HG03342 (cell line): ENCODE measurements around the gene AGBL1.

Source experiments
- ATAC-seq: cut with Tn5 transposase; IDR thresholded peaks from one replicate; pipeline ENCODE4 v1.9.1; 2021; ENCODE audit warnings: mild to moderate bottlenecking, moderate library complexity; ENCODE audit not compliant: unreplicated experiment

The AGBL1 gene

GRCh38 chr15:86162641-86163040 lies 83.0 kb downstream of the AGBL1 start:
- ATAC-seq = no peak

GRCh38 chr15:86163816-86164215 lies 84.1 kb downstream of the AGBL1 start:
- no peak for ATAC-seq

- ATAC-seq = no peak
These were observed 84.7 kb downstream of the AGBL1 start for GRCh38 chr15:86164232-86164898.

- no peak for ATAC-seq
These were observed 85.9 kb downstream of the AGBL1 start for GRCh38 chr15:86165265-86166211.

GRCh38 chr15:86167841-86168240 lies 88.2 kb downstream of the AGBL1 start:
- no peak for ATAC-seq

- no peak for ATAC-seq
These were observed 99.2 kb downstream of the AGBL1 start for GRCh38 chr15:86178845-86179244.

- ATAC-seq = no peak
These were observed 104.2 kb downstream of the AGBL1 start for GRCh38 chr15:86183596-86184491.

GRCh38 chr15:86193716-86194380 lies 114.2 kb downstream of the AGBL1 start:
- no peak for ATAC-seq

- no peak for ATAC-seq
These were observed 118.1 kb downstream of the AGBL1 start for GRCh38 chr15:86197770-86198169.

- no peak for ATAC-seq
These were observed 119.9 kb downstream of the AGBL1 start for GRCh38 chr15:86199467-86200145.

GRCh38 chr15:86201313-86202008 lies 121.8 kb downstream of the AGBL1 start:
- ATAC-seq = no peak

- no peak for ATAC-seq
These were observed 123.8 kb downstream of the AGBL1 start for GRCh38 chr15:86203462-86203861.

- no peak for ATAC-seq
These were observed 125.4 kb downstream of the AGBL1 start for GRCh38 chr15:86205096-86205495.

GRCh38 chr15:86213420-86213819 lies 133.7 kb downstream of the AGBL1 start:
- ATAC-seq = no peak

GRCh38 chr15:86213888-86214287 lies 134.2 kb downstream of the AGBL1 start:
- ATAC-seq = no peak

- no peak for ATAC-seq
These were observed 141.4 kb downstream of the AGBL1 start for GRCh38 chr15:86221119-86221518.

- ATAC-seq = no peak
These were observed 149.6 kb downstream of the AGBL1 start for GRCh38 chr15:86229306-86229705.

GRCh38 chr15:86229936-86230335 lies 150.3 kb downstream of the AGBL1 start:
- no peak for ATAC-seq
